GM20000 (cell line): Measurements from ENCODE around the gene VOPP1.

Experiments
- DNase-seq: peaks from one replicate; pipeline ENCODE4 v3.0.0; 2012; ENCODE audit warnings: low spot score
- TF ChIP-seq, protein P1 (sequence below): IDR thresholded peaks from 2 replicates; pipeline ENCODE4 v1.5.1; 2012; ENCODE audit warnings: mild to moderate bottlenecking, control low read depth; ENCODE audit errors: extremely low read depth, missing control alignments

The VOPP1 gene

DNA sequence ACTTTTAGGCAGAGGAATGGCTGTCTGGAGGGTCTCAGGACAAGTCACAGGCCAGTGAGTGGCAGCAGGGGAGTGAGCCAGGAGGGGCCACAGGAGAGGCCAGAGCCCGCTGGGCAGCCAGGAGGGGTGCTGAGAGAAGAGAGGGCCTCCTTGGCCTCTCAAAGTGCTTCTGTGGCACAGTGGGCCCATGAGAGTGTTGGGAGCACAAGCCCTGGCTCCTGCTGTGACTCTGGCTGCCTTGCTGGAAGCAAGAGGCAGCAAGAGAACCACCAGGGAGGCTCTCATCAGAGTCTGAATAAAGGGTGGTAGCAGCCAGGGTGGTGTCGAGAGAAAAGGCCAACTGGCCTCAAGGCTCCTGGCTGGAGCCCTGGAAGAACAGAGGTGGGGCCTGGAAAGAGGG, 91.1 kb downstream of the VOPP1 start:
- TF ChIP-seq, protein P1, sequence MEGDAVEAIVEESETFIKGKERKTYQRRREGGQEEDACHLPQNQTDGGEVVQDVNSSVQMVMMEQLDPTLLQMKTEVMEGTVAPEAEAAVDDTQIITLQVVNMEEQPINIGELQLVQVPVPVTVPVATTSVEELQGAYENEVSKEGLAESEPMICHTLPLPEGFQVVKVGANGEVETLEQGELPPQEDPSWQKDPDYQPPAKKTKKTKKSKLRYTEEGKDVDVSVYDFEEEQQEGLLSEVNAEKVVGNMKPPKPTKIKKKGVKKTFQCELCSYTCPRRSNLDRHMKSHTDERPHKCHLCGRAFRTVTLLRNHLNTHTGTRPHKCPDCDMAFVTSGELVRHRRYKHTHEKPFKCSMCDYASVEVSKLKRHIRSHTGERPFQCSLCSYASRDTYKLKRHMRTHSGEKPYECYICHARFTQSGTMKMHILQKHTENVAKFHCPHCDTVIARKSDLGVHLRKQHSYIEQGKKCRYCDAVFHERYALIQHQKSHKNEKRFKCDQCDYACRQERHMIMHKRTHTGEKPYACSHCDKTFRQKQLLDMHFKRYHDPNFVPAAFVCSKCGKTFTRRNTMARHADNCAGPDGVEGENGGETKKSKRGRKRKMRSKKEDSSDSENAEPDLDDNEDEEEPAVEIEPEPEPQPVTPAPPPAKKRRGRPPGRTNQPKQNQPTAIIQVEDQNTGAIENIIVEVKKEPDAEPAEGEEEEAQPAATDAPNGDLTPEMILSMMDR = no peak
- no peak for DNase-seq

GRCh38 chr7:55478700-55479099, 93.6 kb downstream of the VOPP1 start:
- DNase-seq = no peak
- TF ChIP-seq, protein P1 = no peak

DNA sequence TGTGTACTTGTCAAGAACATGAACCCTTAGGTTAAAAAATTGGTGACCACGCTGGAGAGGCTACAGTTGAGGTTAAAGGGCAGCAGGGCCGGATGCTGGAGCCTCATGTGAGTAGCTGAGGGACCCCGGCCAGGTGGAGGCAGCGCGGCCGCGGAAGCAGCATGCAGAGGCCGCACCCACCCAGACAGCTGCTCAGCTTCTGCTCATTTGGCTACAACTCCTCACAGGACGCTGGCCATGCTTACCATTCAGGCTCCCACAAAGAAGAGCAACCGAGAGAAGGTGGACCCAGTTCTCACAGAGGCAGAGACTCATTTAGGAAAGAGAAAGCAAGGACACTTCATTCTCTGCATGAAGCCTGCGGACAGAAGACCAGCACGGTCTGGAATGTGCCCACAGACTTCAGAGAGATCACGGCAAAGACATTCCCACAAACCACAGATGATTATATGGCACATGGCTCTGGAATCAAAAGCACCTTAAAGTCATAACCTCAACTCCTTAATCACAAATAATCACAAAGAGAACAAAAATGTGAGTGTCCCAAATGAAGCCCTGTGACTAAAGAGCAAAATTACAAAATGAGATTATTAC, 94.4 kb downstream of the VOPP1 start:
- TF ChIP-seq, protein P1 = no peak
- DNase-seq = no peak

GRCh38 chr7:55476852-55477780, 95.2 kb downstream of the VOPP1 start:
- TF ChIP-seq, protein P1 = no peak
- no peak for DNase-seq

GRCh38 chr7:55475855-55476803, 96.2 kb downstream of the VOPP1 start:
- DNase-seq = no peak
- TF ChIP-seq, protein P1 = no peak

- TF ChIP-seq, protein P1 = no peak
- no peak for DNase-seq
Observed at GRCh38 chr7:55474944-55475854, 97.1 kb downstream of the VOPP1 start.
